DMS53 treated with DMSO at 0.1 percent for 48 hours (cell line): Measurements from ENCODE around the gene AR.
"Not testable (repeated sequence)": the region's sequence is repeated elsewhere in the genome, so short reads cannot be mapped to it uniquely, and the experiment has no call there.

Source experiments
- DNase-seq: peaks from one replicate; lab custom pipeline; 2025; ENCODE audit not compliant: unreplicated experiment; lab: John Stamatoyannopoulos, UW

The AR gene

GRCh38 chrX:67622053-67622585 is 78.3 kb downstream of the AR start:
- no peak for DNase-seq

DNA sequence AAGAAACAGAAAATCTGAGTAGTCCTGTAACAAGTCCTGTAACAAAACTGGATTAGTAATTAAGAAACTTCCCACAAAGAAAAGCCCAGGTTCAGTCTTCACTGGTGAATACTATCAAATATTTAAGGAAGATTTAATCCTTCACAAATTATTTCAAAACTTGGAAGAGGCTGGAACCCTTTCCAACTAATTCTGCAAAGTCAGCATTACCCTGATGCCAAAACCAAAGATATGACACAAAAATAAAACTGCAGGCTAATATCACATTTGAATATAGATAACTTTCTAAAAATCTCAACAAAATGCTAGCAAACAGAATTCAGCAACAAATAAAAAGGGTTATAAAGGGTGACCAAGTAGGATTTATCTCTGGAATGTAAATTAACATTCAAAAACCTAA is 80.5 kb downstream of the AR start:
- no peak for DNase-seq

- DNase-seq = no peak
Measured at GRCh38 chrX:67635424-67635823, 91.6 kb downstream of the AR start.

DNA sequence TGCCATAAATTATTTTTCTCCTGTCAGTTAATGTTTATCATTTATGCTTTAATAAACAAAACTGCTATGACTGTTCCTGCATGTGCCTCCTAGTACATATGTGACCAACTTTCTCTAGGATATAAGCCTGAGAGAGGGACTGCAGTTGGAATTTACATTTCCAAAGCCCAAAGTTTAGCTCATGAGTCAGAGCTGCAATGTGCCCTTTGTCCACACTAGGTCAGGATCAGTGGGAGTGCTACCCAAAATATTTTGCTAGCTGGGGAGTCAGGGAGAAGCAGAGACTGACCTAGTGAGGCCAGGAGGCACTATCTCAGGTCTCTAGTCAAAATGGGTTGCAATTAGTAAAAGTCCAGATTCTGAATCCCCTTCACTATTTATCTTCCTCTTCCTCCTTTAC is 92.7 kb downstream of the AR start:
- DNase-seq = no peak

DNA sequence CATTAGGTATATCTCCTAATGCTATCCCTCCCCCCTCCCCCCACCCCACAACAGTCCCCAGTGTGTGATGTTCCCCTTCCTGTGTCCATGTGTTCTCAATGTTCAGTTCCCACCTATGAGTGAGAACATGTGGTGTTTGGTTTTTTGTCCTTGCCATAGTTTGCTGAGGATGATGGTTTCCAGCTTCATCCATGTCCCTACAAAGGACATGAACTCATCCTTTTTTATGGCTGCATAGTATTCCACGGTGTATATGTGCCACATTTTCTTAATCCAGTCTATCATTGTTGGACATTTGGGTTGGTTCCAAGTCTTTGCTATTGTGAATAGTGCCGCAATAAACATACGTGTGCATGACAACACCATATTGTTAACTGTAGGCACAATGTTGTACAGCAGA is 93.5 kb downstream of the AR start:
- not testable (repeated sequence) for DNase-seq

- no peak for DNase-seq
Measured at GRCh38 chrX:67648361-67648760, 104.5 kb downstream of the AR start.

DNA sequence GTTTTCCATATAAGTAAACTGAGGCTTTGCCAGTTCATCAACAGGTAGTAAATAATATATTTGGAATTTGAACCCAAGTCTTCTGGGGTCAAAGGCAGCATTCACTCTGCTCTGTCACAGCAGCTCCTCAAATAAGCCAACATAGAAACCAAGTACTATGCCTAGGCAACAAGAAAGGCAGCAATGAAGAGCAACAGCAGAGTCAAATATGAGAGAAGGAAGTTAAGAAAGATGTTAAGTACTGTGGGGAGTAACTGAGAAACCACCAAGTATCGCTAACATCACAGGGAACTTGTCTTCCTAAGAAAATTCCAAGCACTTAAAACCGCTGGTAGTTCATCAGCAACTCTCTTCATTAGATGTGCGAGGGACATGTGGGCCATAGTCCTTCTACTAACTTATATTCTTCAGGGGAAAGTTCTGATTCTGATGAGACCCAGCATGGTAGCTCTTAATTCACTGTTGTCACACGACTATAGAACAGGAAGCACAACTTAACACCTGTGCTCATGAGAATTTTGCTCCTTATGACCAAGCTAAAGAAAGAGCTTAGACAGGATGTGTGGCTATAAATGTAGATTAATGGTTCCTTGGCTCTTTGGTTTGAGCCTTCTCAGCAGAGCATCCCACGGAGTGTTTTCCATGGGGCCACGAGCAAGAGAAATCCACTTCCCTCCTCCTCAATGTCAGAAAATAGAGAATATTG is 107.8 kb downstream of the AR start:
- DNase-seq = no peak

- DNase-seq = no peak
Measured at GRCh38 chrX:67652543-67652942, 108.7 kb downstream of the AR start.

DNA sequence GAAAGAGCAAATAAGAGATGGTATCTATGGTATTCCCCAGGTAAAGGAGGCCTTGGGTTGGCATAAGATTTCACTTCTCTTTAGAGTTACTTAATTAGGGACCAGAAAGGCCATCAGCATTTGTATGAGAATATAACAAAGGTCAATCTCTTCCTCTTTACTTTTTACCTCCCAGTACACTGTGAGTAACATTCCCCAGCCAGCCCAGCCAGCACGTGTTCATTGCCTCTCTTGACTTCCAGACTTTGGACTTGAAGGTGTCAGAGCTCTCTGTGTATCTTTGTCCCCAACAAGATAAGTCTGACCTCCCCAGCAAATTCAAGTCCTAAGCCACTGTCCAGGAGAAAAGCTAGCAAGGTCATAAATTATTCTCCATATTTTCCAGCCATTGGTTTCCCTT is 110.5 kb downstream of the AR start:
- no peak for DNase-seq

GRCh38 chrX:67665583-67665982 is 121.8 kb downstream of the AR start:
- DNase-seq = no peak

- DNase-seq = not testable (repeated sequence)
Measured at GRCh38 chrX:67670717-67671116, 126.9 kb downstream of the AR start.

DNA sequence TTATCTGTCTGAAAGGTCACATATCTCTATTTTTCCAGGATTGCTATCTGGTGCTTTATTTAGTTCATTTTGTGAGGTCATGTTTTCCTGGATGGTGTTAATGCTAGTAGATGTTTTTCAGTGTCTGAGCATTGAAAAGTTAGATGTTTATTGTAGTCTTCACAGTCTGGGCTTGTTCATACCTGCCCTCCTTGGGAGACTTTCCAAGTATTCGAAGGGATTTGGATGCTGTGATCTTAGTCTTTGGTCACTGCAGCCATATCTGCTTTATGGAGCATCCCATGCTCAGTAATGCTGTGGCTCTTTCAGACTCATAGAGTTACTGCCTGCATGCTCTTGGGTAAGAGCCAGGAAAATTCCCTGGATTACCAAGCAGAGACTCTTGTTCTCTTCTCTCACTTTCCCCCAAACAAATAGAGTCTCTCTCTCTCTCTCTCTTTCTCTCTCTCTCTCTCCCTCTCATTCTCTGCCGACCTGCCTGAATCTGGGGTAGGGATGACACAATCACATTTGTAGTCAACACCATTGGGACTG is 130.0 kb downstream of the AR start:
- no peak for DNase-seq

- no peak for DNase-seq
Measured at GRCh38 chrX:67674741-67675140, 130.9 kb downstream of the AR start.

DNA sequence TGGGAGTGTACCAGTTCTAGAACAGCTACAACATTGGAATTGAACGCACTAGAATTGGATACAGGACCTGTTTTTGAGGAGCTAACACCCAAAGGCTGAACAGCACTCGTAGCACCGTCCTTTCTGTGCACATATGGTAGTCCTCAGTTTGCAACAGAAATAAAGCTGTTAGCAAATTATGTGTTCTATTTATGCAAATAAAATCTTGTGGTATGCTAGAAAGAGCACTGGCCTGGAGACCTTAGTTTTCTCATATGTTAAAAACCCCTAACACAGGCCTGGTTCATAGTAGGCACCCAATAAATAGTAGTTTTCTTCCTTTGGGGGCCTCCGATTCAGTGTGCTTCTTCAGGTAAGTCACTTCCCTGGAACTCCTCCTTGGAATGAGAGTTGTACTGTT is 140.3 kb downstream of the AR start:
- no peak for DNase-seq

DNA sequence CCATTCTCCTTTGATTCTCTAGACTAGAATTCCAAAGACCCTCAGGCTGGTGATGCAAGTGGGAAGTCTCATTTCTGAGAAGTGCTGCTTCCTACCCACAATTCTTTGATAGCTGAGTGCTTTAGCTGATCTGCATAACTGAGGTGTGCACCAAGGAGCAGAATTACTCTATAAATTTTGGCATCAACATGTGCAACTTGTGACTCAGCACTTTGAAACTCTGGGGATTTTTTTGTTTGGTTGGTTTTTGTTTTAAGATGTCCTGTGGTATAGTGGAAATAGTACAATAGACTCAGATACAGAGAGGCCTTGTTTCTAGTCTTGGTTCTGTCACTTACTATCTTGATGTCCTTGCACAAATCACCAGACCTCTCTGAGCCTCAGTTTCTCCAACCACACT is 148.4 kb downstream of the AR start:
- DNase-seq = no peak

DNA sequence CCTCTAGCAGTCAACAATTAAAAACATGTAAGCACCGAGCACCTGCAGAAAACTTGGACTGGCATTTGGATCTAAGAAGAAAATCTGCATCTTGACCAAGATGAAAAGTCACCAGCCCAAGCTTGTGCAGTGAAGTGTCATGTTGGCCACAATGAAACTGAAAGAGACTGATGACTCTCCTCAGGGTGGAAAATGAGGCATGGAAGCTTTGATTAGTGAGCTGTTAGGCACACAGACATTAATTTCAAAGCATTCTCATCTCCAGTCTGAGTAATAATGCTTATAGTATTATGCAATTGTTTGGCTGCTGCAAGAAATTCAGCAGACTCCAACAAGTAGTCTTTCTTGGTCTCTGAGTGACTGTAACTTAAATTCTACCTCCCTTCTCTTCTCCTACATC is 150.1 kb downstream of the AR start:
- DNase-seq = no peak

DNA sequence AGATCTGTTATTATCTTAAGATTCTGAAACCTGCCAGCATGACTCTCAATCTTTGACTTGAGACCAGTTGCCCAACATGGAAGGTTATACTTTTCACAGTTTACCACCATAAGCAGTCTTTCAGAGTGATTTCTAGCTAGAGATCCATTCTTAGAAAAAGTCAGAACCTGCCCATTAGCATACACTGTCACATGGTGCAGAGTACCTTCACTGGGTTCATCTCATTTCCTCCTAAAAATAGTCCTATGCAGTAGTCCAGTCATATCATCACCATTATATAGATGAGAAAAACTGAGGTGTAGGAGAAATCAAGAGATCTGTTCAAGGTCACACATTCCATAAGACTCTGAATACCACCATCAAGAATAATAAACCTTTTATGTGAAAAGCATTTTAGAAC is 153.6 kb downstream of the AR start:
- no peak for DNase-seq

DNA sequence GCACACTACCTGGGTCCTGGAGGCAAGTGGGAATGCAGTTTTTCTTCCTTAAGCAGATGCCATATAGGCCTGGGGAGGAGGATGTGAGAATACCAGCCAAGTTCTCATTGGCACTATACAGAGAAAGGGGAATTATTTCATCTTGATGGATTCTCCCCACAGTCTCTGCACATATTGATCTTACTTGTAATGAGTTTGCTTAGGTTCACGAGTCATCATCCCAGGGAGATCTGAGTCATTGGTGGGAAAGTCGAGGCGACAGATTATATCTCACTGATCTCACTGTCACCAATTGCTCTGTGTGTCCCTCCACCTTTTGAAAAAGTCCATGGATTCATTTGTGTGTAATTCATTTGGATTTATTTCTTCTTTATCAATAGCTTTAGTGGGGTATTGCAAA is 156.8 kb downstream of the AR start:
- DNase-seq = no peak

- no peak for DNase-seq
Measured at GRCh38 chrX:67714004-67714403, 170.2 kb downstream of the AR start.

DNA sequence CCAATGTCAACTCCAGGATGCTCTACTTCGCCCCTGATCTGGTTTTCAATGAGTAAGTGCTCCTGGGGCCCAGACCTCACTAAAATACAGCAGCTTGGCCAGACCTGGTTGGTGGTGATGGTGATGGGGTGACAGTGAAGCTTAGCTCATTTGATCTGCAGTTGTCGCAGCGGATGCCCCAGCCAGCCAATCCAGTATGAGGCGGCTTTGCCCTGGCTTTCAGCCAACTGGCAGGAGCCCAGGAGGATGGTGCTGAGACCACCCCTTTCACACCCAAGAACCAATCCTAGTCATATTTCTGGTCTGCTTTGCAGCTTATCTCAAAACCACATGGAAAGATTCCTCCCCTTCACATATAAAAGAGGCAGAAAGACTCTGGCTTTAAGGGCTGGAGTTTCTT is 173.8 kb downstream of the AR start:
- no peak for DNase-seq

- no peak for DNase-seq
Measured at GRCh38 chrX:67718926-67719325, 175.1 kb downstream of the AR start.

DNA sequence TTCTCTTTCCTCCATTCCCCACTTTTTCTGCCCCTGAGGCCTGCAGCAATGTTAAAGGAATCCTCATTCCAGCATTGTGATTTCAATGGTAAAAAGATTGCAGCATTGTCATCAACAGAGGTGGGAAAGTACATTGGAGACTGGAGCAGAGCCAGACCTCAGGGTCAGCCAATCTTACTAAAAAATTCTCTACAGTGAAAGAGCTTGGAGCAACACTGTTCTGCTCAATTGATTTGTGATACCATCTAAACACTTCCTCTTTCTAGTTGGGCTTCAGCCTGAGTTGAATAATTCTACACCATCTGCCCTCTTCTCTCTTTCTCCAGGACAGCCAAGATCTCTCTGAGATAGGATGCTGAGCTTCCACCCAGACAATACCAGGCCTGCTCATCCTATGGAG is 176.5 kb downstream of the AR start:
- no peak for DNase-seq

- DNase-seq = no peak
Measured at GRCh38 chrX:67721321-67721720, 177.5 kb downstream of the AR start.
